Cardiac muscle cell (in vitro differentiated cells and primary cell): Measurements from ENCODE around the gene SERPINB10. TPM values are rescaled to one million over a fixed set of nuclear protein-coding genes. Genes with fewer than 3 reads are reported as not detected.

ENCODE experiments used
- DNase-seq, 2 donors: peaks; one replicate each; pipeline versions ENCODE4 v3.0.0 to v3.0.0-alpha.2; 2010 to 2017; ENCODE audit warnings: low read depth in 1 of 2, low spot score in 1 of 2
- H3K27ac ChIP-seq: fragments of 200-600 bp; sonication (generic); 2 replicates; pipeline ENCODE4 v1.5.1; 2016
- H3K27me3 ChIP-seq: fragments of 200-600 bp; sonication (generic); 2 replicates; pipeline ENCODE4 v1.6.0; 2016; ENCODE audit warnings: control low read depth
- H3K36me3 ChIP-seq: fragments of 200-600 bp; sonication (generic); 2 replicates; pipeline ENCODE4 v1.5.1; 2016; ENCODE audit warnings: control low read depth
- H3K4me1 ChIP-seq: fragments of 200-600 bp; sonication (generic); 2 replicates; pipeline ENCODE4 v1.8.1; 2017; ENCODE audit warnings: low read depth, mild to moderate bottlenecking, mixed run types
- H3K4me3 ChIP-seq: fragments of 200-600 bp; sonication (generic); 2 replicates; pipeline ENCODE4 v1.5.1; 2016; ENCODE audit warnings: mild to moderate bottlenecking
- H3K9me3 ChIP-seq: fragments of 200-600 bp; sonication (generic); 2 replicates; pipeline ENCODE4 v1.5.1; 2017; ENCODE audit warnings: low read depth, mild to moderate bottlenecking, control low read depth
- polyA plus RNA-seq: library from polyadenylated mRNA; unstranded; fragments of >200 nt; fragmentation: Nextera tagmentation; extraction: Ambion mirVana; gene quantifications from 2 replicates; pipeline ENCODE4 v1.2.1, GENCODE V29; 2016
- total RNA-seq: library from RNA; depleted of rRNA; stranded (reverse); fragments of >200 nt; gene quantifications from 2 replicates; pipeline ENCODE4 v1.2.3, GENCODE V29; 2016
- TF ChIP-seq, protein P1 (sequence below): IDR thresholded peaks from 2 replicates; pipeline ENCODE4 v1.5.1; 2012; ENCODE audit warnings: low read depth, mild to moderate bottlenecking, low read length

Gene SERPINB10
- total and polyA plus RNA-seq, 2 experiments from 2014 or later = not detected

DNA sequence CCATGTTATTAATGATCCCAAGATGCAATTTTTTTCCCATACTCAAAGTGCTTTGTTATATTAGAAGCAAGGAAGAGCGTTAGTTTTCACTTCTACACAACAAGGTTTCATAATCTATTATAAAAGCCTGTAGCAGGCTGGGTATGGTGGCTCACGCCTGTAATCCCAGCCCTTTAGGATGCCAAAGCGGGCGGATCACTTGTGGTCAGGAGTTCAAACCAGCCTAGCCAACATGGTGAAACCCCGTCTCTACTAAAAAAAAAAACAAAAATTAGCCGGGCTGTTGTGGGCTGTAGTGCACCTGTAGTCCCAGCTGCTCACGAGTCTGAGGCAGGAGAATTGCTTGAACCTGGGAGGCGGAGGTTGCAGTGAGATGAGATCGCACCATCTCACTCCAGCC lies 39.2 kb upstream of the SERPINB10 start:
- Histone ChIP-seq H3K27me3 (no peaks in the 10 kb centered on the region), H3K27ac (no peak overlapping the region), H3K36me3 (no peaks in the 10 kb centered on the region), H3K4me1 (no peaks in the 10 kb centered on the region), H3K9me3 (no peaks in the 10 kb centered on the region), H3K4me3 (no peak overlapping the region)
- TF ChIP-seq, protein P1, sequence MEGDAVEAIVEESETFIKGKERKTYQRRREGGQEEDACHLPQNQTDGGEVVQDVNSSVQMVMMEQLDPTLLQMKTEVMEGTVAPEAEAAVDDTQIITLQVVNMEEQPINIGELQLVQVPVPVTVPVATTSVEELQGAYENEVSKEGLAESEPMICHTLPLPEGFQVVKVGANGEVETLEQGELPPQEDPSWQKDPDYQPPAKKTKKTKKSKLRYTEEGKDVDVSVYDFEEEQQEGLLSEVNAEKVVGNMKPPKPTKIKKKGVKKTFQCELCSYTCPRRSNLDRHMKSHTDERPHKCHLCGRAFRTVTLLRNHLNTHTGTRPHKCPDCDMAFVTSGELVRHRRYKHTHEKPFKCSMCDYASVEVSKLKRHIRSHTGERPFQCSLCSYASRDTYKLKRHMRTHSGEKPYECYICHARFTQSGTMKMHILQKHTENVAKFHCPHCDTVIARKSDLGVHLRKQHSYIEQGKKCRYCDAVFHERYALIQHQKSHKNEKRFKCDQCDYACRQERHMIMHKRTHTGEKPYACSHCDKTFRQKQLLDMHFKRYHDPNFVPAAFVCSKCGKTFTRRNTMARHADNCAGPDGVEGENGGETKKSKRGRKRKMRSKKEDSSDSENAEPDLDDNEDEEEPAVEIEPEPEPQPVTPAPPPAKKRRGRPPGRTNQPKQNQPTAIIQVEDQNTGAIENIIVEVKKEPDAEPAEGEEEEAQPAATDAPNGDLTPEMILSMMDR = no peak
- DNase-seq = no peak

DNA sequence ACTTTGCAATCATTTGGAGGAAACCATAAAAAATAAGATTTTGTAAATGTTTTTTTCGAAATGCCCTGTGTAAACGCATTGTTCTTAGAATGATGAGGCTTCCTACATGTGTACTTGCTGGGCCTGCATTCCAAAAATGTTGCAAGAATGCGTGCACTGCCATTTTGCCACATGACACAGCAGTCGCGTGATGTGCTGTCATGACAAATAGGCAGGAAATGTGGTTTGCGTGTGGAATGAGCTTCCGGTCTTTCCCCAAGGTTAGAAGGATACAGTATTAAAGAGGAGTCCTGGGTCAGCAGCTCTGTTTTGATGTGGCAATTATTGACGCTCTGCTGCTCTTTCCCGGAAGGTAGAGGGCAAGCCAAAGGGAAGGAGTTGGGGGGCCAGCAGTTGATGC lies 38.4 kb upstream of the SERPINB10 start:
- no peaks in the 10 kb centered on the region for H3K4me1 ChIP-seq
- no peaks in the 10 kb centered on the region for H3K9me3 ChIP-seq
- no peaks in the 10 kb centered on the region for H3K36me3 ChIP-seq
- H3K27me3 ChIP-seq = no peaks in the 10 kb centered on the region
- TF ChIP-seq, protein P1 = no peak
- DNase-seq = peak in 1 of 2 donors; percentile 64
- no peak overlapping the region for H3K4me3 ChIP-seq
- H3K27ac ChIP-seq = no peak overlapping the region

DNA sequence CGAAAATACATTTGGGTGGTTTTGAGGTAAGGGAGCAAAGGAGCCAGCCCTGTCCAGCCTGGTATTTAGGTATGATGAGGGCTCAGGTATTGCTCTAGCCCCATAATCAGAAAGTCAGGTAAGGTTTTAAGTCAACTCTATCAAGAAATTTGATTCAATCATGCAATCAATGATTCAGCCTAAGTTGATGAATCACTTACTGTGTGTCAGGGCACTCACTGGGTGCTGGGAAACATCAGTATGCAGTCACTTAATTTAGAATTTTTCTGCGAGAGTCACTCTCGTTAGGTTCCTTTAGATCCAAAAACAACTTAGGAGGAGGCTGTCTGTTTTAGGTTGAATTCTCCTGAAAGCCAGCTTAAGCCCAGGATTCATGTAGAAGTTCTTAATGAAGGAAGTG lies 37.9 kb upstream of the SERPINB10 start:
- Histone ChIP-seq H3K27me3 (no peaks in the 10 kb centered on the region), H3K9me3 (no peaks in the 10 kb centered on the region), H3K4me1 (no peaks in the 10 kb centered on the region), H3K36me3 (no peaks in the 10 kb centered on the region), H3K4me3 (no peak overlapping the region), H3K27ac (no peak overlapping the region)
- TF ChIP-seq, protein P1 = no peak
- DNase-seq = no peak

DNA sequence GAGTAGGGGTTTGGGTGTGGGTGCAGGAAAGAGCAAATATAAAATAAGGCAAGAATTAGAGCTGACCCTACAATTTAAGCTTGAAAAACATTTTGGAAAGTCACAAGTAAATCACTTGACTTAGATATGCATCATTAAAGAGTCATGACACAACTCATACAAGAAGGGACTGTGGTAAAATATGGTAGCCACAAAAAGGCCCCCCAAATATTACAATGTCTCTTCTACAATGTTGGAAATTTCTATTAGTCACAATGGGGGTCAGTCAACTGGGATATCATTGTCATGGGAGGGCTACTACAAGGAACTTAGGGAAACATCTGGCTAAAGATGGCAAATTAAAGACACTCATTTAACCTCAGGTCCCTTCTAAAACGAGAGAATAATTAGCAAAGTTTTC lies 35.9 kb upstream of the SERPINB10 start:
- Histone ChIP-seq H3K4me1 (no peaks in the 10 kb centered on the region), H3K9me3 (no peaks in the 10 kb centered on the region), H3K27ac (no peak overlapping the region), H3K4me3 (no peak overlapping the region), H3K27me3 (no peaks in the 10 kb centered on the region), H3K36me3 (no peaks in the 10 kb centered on the region)
- TF ChIP-seq, protein P1 = no peak
- DNase-seq = no peak

DNA sequence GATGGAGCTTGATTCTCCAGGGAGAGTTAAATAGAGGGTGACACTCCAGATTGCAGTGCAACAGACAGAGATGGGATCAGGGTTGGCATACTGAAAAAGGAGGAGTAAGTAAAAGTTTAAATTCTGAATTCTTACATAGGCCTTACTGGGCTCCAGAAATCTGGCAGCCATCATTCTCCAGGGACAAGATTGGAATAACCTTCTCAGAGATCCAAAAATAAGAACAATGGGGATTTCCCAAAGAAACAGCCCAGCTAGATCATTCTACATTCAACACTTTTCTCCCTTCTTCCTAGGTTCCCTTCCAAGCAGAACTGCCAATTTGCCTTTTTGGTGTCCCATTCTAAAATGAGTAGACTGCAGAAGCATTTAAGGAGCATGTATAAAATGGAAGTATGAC lies 35.2 kb upstream of the SERPINB10 start:
- no peak overlapping the region for H3K27ac ChIP-seq
- TF ChIP-seq, protein P1 = no peak
- no peak for DNase-seq
- no peaks in the 10 kb centered on the region for H3K36me3 ChIP-seq
- H3K27me3 ChIP-seq = no peaks in the 10 kb centered on the region
- H3K9me3 ChIP-seq = no peaks in the 10 kb centered on the region
- no peak overlapping the region for H3K4me3 ChIP-seq
- no peaks in the 10 kb centered on the region for H3K4me1 ChIP-seq

DNA sequence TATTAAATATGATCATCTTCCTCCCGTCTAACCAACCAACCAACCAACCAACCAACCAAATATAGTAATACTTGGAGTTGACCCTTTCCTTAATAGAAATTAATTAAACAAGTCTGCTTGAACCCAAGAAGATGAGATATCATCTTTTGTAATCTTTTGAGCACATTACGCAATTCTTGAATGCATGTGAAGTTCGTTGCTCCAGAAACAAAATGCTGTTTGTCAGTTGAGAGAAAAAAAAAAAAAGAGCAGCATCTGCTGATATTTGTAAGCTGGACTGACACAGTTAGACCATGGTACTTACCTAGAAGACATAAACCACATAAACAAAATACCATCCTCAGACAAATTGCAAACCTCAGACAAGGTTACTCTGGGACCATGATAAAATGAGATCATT lies 29.4 kb upstream of the SERPINB10 start:
- DNase-seq = peak in 1 of 2 donors; percentile 53
- TF ChIP-seq, protein P1 = no peak

More for the DNA sequence above, 29.4 kb upstream of the SERPINB10 start:
- no peak overlapping the region for H3K4me3 ChIP-seq
- H3K27ac ChIP-seq = no peak overlapping the region
- peaks cover 4% of the 10 kb centered on the region for H3K4me1 ChIP-seq
- H3K9me3 ChIP-seq = no peaks in the 10 kb centered on the region
- H3K27me3 ChIP-seq = no peaks in the 10 kb centered on the region
- H3K36me3 ChIP-seq = no peaks in the 10 kb centered on the region
